Neural progenitor cell (in vitro differentiated cells): ENCODE data around the gene TPCN1.

Experiments used
- CTCF ChIP-seq: fragments of 200-600 bp; sonication (generic); IDR thresholded peaks from 2 replicates; pipeline ENCODE4 v1.5.1; 2017; ENCODE audit warnings: antibody characterized with exemption, mild to moderate bottlenecking
- EZH2 ChIP-seq: fragments of 200-600 bp; sonication (generic); IDR thresholded peaks from 2 replicates; pipeline ENCODE4 v1.6.1; 2017; ENCODE audit warnings: antibody characterized with exemption, mild to moderate bottlenecking, moderate library complexity
- EZH2phosphoT487 ChIP-seq: fragments of 200-600 bp; sonication (generic); IDR thresholded peaks from 2 replicates; pipeline ENCODE4 v1.6.1; 2017; ENCODE audit warnings: antibody characterized with exemption

- TF ChIP-seq CTCF: no peak
- no peak for TF ChIP-seq EZH2
- TF ChIP-seq EZH2phosphoT487: no peak
Measured at GRCh38 chr12:113289361-113289760, 68.1 kb downstream of the TPCN1 start.
